Measurements from ENCODE around the gene ZNF791.
"Not testable (repeated sequence)": the region's sequence is repeated elsewhere in the genome, so short reads cannot be mapped to it uniquely, and the experiment has no call there.

Gene ZNF791

DNA sequence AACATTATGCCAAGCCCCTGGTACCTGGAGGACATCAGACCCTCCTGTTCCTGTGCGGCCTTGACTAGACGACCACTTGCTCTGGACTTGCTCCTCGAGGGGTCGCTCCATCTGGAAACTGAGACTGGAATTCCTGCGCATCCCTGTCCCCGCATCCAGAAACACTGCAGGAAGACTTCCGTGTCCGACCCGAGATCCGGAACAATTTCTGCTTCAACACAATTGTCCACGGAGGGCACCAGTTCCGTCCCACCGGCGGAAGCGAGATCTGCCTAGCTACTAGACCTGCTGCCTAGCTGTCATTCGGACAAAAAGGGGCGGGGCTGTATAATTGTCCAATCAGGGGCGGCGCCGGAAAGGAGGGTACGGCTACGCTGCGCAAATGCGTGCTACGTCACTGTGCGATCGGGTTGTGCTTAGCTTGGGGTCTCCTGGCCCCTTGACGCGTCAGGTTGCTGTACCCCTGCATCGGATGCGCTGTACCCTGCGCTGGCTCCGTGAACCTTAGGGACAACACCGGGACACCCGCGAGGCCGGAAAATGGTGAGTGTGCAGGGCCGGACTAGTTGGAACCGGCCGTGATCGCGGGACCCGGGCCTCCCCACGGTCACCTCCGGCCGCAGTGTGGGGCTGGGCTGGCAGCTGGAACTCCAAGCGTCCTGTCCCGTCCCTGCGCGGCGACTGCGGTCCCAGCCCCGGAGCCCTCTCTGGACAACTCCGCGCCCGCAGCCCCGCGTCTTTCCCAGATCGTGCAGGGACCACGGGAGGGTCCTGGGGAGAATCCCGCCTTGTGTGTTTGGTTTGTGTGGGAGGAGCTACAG, at the start of gene ZNF791, which contains the start of gene ZNF490:
ZNF791 (plus strand) TSS at position 381 of the 821 bp plus-strand sequence; CDS start at position 541, 160 bp downstream.
ZNF490 (minus strand) TSS at position 274 of the 821 bp plus-strand sequence; CDS start at position 141, 133 bp downstream.
- peak; percentile 97 for DNase-seq

DNA sequence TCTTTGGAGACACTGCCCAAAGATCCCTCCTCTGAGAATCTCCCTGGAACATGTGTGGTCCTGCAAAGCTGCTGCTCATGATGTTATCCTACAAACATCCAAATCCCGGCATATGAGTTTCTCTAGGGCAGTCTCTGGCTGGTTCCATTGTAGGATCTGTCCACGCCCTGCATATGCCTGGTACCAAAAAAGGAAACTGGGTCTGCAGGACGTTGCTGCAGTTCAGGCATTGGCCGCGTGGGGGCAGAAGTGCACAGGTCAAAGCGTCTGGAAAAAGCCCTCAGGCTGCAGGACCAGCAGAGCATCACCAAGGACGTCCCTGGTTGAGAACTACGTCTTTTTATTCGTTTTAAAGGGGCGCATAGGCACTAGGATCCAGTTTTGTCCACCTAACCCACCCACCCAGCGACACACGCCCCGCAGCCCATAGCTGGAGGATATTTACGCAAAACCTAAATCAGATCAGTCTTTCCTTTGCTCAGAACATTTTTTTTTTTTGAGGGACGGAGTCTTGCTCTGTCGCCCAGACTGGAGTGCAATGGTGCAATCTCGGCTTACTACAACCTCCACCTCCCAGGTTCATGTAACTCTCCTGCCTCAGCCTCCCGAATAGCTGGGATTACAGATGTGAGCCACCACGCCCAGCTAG, 46.6 kb upstream of the ZNF791 start:
- DNase-seq = peak; percentile 92

DNA sequence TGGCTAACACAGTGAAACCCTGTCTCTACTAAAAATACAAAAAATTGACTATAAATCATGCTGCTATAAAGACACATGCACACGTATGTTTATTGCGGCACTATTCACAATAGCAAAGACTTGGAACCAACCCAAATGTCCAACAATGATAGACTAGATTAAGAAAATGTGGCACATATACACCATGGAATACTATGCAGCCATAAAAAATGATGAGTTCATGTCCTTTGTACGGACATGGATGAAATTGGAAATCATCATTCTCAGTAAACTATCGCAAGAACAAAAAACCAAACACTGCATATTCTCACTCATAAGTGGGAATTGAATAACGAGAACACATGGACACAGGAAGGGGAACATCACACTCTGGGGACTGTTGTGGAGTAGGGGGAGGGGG, 44.3 kb upstream of the ZNF791 start:
- DNase-seq = not testable (repeated sequence)

DNA sequence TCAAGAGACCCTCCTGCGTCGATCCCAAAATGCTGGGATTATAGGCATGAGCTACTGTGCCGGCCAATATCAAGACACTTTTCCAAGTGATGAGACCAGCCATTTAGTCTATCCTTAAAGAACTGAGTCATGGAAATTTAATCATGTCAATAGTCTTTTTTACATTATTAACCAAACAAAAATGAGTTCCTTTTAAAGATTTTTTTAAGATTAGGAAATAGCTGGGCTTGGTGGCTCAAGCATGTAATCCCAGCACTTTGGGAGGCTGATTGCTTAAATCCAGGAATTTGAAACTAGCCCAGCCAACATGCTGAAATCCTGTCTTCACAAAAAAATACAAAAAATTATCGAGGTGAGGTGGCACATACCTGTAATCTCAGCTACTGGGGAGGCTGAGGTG, 42.8 kb upstream of the ZNF791 start:
- no peak for DNase-seq

DNA sequence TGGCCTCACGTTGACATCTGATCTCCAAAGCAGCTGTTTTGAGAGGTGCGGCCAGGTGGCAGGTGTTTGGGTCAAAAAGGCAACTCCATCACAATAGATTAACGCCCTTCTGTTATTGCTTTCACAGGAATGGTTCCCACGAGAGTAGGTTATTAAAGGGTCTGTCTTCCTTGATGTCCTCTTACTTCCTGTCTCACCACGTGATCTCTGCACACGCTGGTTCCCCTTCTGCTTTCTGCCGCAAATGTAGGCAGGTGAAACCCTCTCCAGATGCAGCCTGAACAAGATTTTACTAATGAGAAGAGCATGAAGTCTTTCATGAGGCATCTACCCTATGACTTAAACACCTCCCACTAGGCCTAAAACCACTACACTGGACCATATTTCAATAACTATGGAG, 36.7 kb upstream of the ZNF791 start:
- peak; percentile 70 for DNase-seq

DNA sequence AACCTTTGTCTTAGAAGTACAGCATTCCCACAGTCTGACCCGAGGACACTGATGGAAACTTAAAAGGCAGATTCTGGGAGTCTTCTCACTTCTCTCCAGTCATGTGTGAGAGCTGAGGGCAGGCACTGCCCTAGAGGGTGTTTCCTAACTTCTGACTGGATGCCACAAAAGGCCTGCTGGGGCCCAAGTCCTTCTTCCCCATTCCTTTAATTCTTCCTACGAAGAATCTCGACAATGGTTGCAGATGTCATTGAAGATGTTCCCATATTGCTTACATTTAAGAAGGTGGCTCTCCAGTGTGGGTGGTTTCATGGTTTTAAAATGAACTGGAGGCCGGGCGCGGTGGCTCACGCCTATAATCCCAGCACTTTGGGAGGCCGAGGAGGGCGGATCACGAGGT, 32.1 kb upstream of the ZNF791 start:
- no peak for DNase-seq

DNA sequence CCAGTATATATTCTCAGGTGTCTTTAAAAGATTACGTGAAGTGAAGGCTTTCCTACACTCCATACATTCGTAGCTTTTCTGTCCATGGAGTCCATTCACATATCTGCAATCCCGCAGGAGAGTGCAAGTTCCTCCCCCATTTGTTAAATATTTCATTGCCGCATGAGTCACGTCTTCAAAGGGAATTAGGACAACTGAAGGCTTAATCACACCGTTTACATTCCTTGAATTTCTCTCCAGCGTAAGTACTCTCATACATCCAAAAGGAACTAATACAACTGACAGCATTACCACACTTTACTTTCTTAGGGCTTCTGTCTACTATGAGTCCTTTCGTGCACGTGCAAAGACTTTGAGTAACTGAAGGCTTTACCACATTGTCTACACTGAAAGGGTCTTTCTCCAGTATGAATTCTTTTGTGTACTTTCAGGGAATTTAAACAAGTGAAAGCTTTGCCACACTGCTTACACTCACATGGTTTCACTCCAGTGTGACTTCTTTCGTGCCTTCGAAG, 30.5 kb upstream of the ZNF791 start:
- no peak for DNase-seq

DNA sequence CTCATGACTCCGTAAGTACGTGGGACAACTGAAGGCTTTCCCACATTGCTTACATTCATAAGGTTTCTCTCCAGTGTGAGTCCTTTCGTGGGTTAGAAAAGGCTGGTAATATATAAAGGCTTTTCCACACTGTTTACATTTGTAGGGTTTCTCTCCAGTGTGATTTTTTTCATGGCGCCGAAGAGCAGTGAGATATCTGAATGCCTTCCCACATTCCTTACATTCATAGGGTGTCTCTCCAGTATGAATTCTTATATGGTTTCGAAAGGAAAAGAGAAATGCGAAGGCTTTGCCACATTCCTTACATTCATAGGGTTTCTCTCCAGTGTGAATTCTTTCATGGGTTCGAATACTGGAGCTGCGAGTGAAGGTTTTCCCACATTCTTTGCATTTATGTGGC, 29.6 kb upstream of the ZNF791 start:
- no peak for DNase-seq

DNA sequence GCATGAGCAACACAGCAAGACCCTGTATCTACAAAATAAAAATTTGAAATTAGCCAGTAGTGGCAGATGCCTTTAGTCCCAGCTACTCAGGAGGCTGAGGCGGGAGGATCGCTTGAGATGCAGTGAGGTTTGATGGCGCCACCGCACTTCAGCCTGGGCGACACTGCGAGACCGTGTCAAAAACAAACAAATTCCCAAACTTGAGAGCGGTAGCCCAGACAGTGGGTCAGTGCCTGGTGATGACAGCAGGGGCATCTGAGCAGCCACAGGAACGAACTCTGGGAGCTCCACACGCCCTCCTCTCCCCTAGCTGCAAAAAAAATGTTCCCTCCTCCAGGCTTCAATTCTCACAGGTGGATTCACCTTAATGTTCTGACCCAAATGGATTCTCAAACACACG, 14.2 kb upstream of the ZNF791 start:
- no peak for DNase-seq

DNA sequence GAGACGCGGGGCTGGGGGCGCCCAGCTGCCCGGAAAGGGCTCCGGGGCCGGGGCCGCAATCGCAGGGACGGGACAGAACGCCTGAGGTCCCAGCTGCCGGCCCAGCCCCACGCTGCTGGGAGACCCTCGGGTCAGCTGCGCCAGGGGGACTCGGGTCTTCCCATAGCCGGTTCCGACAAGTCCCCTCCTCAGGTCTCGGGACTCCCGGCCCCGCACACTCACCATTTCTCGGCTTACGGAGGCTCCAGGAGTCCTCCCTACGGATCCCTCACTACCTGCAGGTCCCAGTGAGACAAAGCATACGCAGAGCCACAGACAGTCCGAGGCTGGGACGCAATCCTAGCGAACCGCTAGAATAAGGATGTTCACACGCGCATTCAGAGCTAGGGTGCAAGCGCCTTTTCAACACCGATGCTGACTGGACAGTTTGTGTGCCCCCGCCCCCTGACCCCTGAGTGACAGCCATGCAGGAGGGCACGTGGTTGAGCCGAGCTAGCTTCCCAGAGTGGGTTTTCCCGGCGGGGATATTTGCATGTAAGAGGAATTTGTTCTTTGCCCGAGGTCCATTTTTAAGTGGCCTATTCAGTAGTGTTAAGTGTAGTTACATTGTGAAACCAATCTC, 13.7 kb upstream of the ZNF791 start:
- no peak for DNase-seq

DNA sequence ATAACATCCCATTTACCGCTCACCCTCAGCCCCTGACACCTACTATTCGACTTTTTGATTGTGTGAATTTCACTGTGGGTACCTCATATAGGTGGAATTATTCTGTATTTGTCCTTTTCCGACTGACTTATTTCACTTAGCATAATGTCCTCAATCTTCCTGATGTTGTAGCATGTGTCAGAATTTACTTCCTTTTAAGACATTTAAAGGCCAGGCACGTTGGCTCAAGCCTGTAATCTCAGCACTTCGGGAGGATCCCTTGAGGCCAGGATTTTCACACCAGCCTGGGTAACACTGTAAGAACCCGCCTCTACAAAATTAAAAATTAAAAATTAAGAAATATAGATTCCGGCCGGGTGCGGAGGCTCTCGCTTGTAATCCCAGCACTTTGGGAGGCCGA, 13.1 kb upstream of the ZNF791 start:
- DNase-seq = no peak

DNA sequence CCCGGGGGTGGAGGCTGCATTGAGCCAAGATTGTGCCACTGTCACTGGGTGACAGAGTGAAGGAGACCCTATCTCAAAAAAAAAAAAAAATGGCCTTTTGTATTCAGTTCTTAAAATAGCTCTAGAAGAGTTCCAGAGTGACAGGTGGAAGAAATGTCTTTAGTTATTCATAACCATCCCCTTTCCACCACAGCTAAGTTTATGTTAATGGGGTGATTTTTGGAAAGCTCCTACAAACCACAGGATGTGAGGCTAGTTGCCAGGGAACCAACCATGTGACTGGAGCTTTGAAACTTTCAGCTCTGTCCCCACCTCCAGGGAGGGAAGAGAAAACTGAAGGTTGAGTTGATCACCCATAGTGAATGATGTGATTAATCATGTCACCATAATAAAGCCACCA, 7.0 kb upstream of the ZNF791 start:
- DNase-seq = no peak

DNA sequence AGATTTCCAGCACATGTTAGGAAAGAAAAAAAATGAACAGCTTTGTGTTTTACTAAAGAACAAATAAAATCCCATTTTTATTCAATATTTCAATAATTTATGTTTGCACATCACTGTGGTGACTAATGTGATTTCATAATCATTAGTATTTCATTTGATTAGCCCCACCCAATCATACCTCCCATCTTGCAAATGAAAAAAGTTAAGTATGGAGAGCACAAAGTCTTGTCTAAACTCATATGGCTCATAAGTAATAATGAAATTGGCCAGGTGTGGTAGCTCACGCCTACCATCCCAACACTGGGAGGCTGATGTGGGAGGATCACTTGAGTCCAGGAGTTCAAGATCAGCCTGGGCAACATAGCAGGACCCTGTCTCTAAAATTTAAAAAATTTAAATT, 3.9 kb upstream of the ZNF791 start:
- no peak for DNase-seq

DNA sequence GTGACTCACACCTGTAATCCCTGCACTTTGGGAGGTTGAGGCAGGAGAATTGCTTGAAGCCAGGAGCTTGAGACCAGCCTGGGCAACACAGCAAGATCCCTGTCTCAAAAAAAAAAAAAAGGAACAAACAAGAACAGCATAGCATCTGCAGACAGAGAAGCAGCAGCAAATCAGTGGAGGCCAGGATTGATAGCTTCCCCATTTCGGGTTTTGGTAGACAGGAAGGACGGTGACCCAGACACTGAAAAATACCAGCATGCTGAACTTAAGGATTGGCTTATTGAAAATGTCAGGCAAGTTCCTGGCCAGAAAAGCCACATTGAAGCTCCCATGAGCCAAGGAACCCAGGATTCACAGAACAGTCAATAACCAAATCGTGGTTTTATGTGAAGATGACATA, 3.1 kb upstream of the ZNF791 start:
- DNase-seq = no peak

DNA sequence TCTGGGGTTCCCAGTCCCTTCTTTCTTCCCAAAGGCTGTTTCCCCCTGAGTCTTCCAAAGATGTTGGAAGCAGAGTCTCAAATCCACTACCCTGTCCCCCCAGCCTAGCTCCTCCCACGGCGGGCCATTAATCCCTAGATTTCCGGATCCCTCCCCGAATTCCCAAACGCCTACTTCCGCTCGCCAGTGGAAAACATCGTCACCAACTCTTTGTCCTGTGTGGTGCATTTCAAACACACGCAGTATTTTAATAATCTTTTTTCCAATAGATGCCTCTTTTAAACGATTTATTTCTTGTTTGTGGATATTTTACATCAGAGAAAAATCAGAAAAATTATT, 610 bp downstream of the ZNF791 start:
- peak; percentile 68 for DNase-seq

DNA sequence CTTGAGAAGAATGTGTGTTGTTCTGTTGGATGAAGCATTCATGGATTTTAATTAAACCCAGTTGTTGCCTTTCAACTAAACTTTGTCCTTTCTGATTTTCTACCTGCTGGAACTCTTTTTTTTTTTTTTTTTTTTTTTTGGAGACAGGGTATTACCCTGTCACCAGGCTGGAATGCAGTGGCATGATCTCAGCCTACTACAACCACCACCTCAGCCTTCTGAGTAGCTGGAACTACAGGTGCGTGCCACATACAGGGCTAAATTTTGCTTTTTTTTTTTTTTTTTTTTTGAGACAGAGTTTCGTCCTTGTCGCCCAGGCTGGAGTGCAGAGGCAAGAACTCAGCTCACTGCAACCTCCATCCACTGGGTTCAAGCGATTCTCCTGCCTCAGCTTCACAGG, 6.9 kb downstream of the ZNF791 start:
- no peak for DNase-seq

DNA sequence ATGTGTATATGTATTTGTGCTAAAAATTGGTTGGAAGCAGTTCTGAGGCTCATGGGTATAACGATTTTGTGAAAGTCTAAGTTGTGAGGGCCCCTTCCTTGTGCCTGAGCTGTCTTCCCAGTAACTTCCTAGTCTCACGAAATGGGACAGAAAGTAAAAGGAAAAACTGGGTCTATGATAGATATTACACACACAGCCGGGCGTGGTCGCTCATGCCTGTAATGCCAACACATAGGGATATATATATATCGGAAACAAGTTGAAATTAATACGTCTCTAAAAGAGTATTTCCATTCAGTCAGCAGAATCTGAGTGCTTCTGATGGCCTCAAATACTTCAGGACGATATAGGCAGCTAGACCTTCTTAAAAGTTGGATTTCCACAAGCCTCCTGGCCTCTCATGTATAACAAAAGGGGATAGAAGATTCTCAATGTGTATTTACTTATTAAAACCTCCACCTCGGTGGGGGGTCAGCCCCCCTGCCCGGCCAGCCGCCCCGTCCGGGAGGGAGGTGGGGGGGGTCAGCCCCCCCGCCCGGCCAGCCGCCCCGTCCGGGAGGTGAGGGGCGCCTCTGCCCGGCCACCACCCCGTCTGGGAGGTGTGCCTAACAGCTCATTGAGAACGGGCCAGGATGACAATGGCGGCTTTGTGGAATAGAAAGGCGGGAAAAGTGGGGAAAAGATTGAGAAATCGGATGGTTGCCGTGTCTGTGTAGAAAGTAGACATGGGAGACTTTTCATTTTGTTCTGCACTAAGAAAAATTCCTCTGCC, 10.7 kb downstream of the ZNF791 start:
- DNase-seq = not testable (repeated sequence)

DNA sequence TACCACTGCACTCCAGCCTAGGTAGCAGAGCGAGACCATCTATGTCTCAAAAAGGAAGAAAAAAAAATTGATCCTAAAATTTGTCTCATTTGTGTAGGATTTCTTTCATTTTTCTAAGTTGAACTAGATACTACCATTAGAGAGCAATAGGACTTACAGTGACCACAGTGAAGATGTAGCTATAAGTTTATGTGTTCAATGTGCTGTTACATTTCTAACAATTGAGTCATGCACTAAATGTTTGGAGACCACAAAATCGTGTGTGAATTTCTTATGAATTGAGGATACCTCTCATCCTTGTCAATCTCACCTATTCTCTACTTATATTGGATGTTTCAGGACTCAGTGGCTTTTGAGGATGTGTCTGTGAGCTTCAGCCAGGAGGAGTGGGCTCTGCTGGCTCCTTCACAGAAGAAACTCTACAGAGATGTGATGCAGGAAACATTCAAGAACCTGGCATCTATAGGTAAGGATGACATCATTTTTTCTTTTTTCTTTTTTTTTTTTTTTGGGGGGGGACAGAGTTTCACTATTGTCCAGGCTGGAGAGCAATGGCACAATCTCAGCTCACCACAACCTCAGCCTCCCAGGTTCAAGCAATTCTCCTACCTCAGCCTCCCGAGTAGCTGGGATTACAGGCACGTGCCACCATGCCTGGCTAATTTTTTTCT, 12.8 kb downstream of the ZNF791 start:
- DNase-seq = no peak

DNA sequence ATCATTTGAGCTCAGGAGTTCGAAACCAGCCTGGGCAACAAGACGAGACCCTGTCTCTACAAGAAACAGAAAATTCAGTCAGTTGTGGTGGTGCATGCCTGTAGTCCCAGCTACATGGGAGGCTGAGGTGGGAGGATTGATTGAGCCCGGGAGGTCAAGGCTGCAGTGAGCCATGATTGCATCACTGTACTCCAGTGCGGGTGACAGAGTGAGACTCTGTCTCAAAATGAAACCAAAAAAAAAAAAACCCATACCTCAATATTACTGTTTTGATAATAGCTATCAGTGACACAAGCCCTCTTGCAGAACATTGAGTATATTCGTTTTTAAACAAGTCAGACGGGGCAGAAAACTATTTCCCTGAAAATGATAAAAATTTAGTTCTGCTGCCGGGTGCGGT, 16.2 kb downstream of the ZNF791 start:
- DNase-seq = no peak

DNA sequence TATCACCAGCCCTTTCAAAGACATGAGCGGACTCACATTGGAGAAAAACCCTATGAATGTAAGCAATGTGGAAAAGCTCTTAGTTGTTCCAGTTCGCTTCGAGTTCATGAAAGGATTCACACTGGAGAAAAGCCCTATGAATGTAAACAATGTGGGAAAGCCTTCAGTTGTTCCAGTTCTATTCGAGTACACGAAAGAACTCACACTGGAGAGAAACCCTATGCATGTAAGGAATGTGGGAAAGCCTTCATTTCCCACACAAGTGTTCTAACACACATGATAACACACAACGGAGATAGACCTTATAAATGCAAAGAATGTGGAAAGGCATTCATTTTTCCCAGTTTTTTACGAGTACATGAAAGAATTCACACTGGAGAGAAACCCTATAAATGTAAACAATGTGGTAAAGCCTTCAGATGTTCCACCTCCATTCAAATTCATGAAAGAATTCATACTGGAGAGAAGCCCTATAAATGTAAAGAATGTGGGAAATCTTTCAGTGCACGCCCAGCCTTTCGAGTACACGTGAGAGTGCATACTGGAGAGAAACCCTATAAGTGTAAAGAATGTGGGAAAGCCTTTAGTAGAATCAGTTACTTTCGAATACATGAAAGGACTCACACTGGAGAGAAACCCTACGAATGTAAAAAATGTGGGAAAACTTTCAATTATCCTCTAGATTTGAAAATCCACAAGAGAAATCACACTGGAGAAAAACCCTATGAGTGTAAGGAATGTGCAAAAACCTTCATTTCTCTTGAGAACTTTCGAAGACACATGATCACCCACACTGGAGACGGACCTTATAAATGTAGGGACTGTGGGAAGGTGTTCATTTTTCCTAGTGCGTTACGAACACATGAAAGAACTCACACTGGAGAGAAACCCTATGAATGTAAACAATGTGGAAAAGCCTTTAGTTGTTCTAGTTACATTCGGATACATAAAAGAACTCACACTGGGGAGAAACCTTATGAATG, 17.6 kb downstream of the ZNF791 start:
- no peak for DNase-seq

DNA sequence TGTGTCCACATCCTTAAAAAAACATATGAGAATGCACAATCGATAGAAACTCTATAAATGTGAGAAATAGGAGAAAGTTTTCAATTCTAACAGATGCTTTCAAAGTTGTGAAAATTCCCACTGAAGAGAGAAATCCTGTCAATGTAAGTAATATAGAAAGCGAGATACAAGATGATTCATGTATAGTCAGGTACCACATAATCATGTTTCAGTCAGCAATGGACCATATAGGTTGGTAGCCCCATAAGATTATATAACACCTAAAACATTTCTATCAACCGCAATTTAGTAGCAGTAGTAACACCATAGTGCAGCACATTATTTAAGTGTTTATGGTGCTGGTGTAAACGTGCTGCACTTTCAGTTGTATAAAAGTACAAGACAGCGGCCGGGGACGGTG, 18.5 kb downstream of the ZNF791 start:
- no peak for DNase-seq

All from NCI-H510A treated with DMSO at 0.1 percent for 48 hours (cell line).